Karpas-422 (cell line): Measurements from ENCODE around the gene HSD17B4. TPM values are rescaled to one million over a fixed set of nuclear protein-coding genes. Genes with fewer than 3 reads are reported as not detected.
A peak's percentile ranks its signal among the peaks of the same experiment; 100 is the strongest.
"Not testable (repeated sequence)": the region's sequence is repeated elsewhere in the genome, so short reads cannot be mapped to it uniquely, and the experiment has no call there.

Source experiments
- DNase-seq: peaks from one replicate; pipeline ENCODE4 v3.0.0-alpha.2; 2015
- H2AFZ ChIP-seq: fragments of 200-600 bp; sonication (generic); 2 replicates; pipeline ENCODE4 v1.6.1; 2014; ENCODE audit warnings: antibody characterized with exemption, low read length, mixed read lengths
- H3K27ac ChIP-seq: fragments of 200-600 bp; sonication (generic); 2 replicates; pipeline ENCODE4 v1.5.1; 2014; ENCODE audit warnings: mild to moderate bottlenecking, low read length, moderate library complexity
- H3K27me3 ChIP-seq: fragments of 200-600 bp; sonication (generic); 2 replicates; pipeline ENCODE4 v1.6.1; 2014; ENCODE audit warnings: low read length, mixed read lengths
- H3K36me3 ChIP-seq: fragments of 200-600 bp; sonication (generic); 2 replicates; pipeline ENCODE4 v1.6.1; 2014; ENCODE audit warnings: low read length, mixed read lengths; ENCODE audit not compliant: insufficient read depth
- H3K4me1 ChIP-seq: fragments of 200-600 bp; sonication (generic); 2 replicates; pipeline ENCODE4 v1.6.1; 2014; ENCODE audit warnings: mild to moderate bottlenecking, low read length, mixed read lengths
- H3K4me2 ChIP-seq: fragments of 200-600 bp; sonication (generic); 2 replicates; pipeline ENCODE4 v1.6.1; 2014; ENCODE audit warnings: low read length, low read depth, mild to moderate bottlenecking; ENCODE audit not compliant: poor library complexity, severe bottlenecking
- H3K4me3 ChIP-seq: fragments of 200-600 bp; sonication (generic); 2 replicates; pipeline ENCODE4 v1.5.1; 2014; ENCODE audit warnings: mild to moderate bottlenecking, antibody characterized with exemption, low read length, mixed read lengths
- H3K79me2 ChIP-seq: fragments of 200-600 bp; sonication (generic); 2 replicates; pipeline ENCODE4 v1.6.1; 2014; ENCODE audit warnings: mild to moderate bottlenecking, low read length, mixed read lengths
- H3K9ac ChIP-seq: fragments of 200-600 bp; sonication (generic); 2 replicates; pipeline ENCODE4 v1.6.0; 2014; ENCODE audit warnings: low read length
- H3K9me2 ChIP-seq: fragments of 200-600 bp; sonication (generic), shearing (Covaris generic); replicated peaks from 2 replicates; pipeline ENCODE4 v1.6.0; 2014; ENCODE audit warnings: mild to moderate bottlenecking, low read length, moderate library complexity; ENCODE audit not compliant: insufficient read depth
- H3K9me3 ChIP-seq: fragments of 300-700, 200-600 bp; sonication (generic); 2 replicates; pipeline ENCODE4 v1.6.1; 2014; ENCODE audit warnings: low read length, mixed read lengths
- H4K20me1 ChIP-seq: fragments of 200-600 bp; sonication (generic); 2 replicates; pipeline ENCODE4 v1.6.1; 2014; ENCODE audit warnings: mild to moderate bottlenecking, antibody characterized with exemption, low read length, low read depth; ENCODE audit not compliant: insufficient read depth
- total RNA-seq: library from RNA; depleted of rRNA; stranded (reverse); fragments of >200 nt; shearing (Covaris generic); gene quantifications from 2 replicates; pipeline ENCODE4 v1.2.3, GENCODE V29; 2014; ENCODE audit warnings: low replicate concordance

HSD17B4 gene
- total RNA-seq, 1 experiment from 2014 or later = 127 TPM

DNA sequence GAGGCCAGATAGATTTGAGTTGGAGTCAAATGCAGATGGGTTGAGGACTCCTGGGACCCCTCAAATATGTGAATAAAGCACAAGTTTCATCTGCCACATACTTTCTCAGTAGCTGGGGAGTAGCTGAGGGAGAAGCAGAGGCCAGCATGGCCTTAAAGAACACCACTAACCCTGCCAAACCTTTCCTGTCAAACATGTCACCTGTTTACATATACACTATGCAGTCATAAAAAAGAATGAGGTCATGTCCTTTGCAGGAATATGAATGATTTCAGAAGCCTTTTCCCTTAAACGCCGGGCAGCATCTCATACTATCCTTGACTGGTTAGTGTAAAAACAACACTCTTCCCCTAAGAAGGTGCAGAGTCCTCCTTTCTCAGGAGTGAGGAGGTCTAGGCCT, 25.2 kb upstream of the HSD17B4 start:
- no peak overlapping the region for H3K4me2 ChIP-seq
- no peak for DNase-seq
- H3K27ac ChIP-seq = no peak overlapping the region
- no peak overlapping the region for H3K9ac ChIP-seq
- H3K9me2 ChIP-seq = no peaks in the 10 kb centered on the region
- H2AFZ ChIP-seq = no peak overlapping the region
- H3K27me3 ChIP-seq = no peaks in the 10 kb centered on the region
- H4K20me1 ChIP-seq = no peaks in the 10 kb centered on the region
- H3K4me1 ChIP-seq = no peaks in the 10 kb centered on the region
- H3K9me3 ChIP-seq = no peaks in the 10 kb centered on the region
- no peak overlapping the region for H3K4me3 ChIP-seq
- no peaks in the 10 kb centered on the region for H3K36me3 ChIP-seq
- no peaks in the 10 kb centered on the region for H3K79me2 ChIP-seq

DNA sequence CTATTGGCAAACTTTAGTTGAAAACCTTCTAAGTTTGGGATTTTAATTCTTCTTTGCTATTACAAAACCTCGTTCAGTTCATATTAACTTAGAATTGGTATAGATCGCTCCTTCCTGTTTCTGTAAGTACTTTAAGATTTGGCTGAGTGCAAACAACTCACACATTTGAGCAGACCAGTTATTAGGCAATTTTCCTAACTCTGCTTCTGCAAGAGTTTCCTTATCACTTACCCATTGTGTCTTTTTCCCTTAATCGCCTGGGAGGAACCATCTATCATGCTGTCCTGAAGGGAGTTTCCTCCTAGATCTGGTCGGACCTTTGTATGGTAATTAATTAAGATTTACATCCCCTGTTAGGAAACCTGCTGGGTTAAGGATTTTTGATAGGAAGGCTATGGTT, 24.7 kb upstream of the HSD17B4 start:
- not testable (repeated sequence) for H4K20me1 ChIP-seq, H3K4me1 ChIP-seq, H3K9me2 ChIP-seq, H3K27me3 ChIP-seq, H3K9me3 ChIP-seq, H3K27ac ChIP-seq, DNase-seq, H3K4me2 ChIP-seq, H2AFZ ChIP-seq, H3K9ac ChIP-seq, H3K79me2 ChIP-seq, H3K36me3 ChIP-seq, H3K4me3 ChIP-seq

GRCh38 chr5:119428166-119428565, 24.1 kb upstream of the HSD17B4 start:
- H3K27ac ChIP-seq, H3K79me2 ChIP-seq, H3K9me3 ChIP-seq, H3K27me3 ChIP-seq, H4K20me1 ChIP-seq, H2AFZ ChIP-seq, H3K9me2 ChIP-seq, H3K9ac ChIP-seq, H3K36me3 ChIP-seq, H3K4me3 ChIP-seq, DNase-seq, H3K4me1 ChIP-seq, H3K4me2 ChIP-seq: not testable (repeated sequence)

DNA sequence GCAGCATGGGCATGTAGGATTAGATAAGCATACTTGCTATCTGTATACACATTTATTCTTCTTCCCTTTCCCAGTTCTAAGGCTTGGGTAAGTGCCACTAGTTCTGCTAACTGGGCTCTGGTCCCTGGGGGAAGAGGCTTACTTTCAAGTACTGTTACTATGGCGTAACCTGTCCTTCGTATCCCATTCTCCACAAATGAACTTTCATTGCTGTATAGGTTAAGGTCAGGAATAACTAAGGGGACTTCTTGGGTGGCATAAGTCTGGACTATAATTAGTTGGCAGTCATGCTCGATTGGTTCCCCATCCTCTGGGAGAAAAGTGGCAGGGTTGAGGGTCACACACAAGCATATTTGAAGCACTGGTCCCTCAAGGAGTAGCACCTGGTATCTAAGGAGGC, 23.7 kb upstream of the HSD17B4 start:
- not testable (repeated sequence) for H3K79me2 ChIP-seq, H3K9me2 ChIP-seq, H3K9me3 ChIP-seq, H3K36me3 ChIP-seq, H3K27ac ChIP-seq, H3K4me3 ChIP-seq, H3K27me3 ChIP-seq, H3K9ac ChIP-seq, H3K4me2 ChIP-seq, H4K20me1 ChIP-seq, H2AFZ ChIP-seq, H3K4me1 ChIP-seq, DNase-seq

DNA sequence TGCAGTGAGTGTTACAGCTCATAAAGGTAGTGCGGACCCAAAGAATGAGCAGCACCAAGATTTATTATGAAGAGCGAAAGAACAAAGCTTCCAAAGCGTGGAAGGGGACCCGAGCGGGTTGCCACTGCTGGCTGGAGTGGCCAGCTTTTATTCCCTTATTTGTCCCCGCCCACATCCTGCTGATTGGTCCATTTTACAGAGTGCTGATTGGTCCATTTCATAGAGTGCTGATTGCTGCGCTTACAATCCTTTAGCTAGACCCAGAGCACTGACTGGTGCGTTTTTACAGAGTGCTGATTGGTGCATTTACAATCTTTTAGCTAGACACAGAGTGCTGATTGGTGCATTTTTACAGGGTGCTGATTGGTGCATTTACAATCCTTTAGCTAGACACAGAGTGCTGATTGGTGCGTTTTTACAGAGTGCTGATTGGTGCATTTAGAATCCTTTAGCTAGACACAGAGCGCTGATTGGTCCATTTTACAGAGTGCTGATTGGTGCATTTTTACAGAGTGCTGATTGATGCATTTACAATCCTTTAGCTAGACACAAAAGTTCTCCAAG, 19.5 kb upstream of the HSD17B4 start:
- not testable (repeated sequence) for H3K9ac ChIP-seq, H4K20me1 ChIP-seq, H3K9me2 ChIP-seq, H3K4me2 ChIP-seq, H3K4me3 ChIP-seq, H3K9me3 ChIP-seq, H3K79me2 ChIP-seq, DNase-seq, H3K27me3 ChIP-seq, H3K27ac ChIP-seq, H2AFZ ChIP-seq, H3K36me3 ChIP-seq
- peaks cover 10% of the 10 kb centered on the region for H3K4me1 ChIP-seq

DNA sequence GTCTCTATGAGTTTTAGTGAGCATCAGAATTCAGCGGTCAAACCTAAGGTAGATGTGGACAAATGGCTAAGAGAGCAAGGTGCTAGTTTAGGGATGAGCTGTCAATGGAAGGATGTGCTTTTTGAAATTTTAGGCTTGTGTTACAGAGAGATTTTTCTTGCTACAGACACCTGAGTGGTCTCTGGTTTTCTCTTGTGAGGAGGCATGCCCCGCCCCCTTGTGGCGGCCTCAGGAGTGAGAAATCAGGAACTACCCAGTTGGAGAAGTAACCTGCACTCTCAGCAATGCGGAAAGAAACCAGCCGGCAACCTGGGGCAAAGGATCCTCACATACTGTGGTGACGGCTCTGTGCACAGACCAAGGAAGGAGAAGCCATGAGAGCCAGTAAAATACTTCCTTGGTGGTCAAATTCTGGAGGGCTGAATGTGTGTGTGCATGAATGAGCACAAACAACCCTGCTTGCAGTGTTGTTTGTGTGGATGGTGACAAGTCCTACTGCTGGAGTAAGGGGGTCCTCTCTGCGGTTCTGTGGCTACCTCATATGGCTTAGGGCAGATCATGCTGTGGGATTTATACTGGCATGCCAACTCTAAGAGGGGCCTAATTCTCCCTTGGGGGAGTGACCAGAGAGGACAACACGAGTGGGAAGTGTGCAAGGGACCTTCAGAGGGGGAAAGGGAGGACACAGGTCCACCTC, 16.7 kb upstream of the HSD17B4 start:
- H3K4me2 ChIP-seq = peak overlapping the region; percentile 61
- peak; percentile 93 for DNase-seq
- no peaks in the 10 kb centered on the region for H3K9me2 ChIP-seq
- H4K20me1 ChIP-seq = no peaks in the 10 kb centered on the region
- peaks cover 21% of the 10 kb centered on the region for H3K4me1 ChIP-seq
- H3K9ac ChIP-seq = peak overlapping the region; percentile 52
- H3K79me2 ChIP-seq = no peaks in the 10 kb centered on the region
- H3K4me3 ChIP-seq = peak overlapping the region; percentile 33; the same call in 1 of the 2 replicates
- H3K27ac ChIP-seq = no peak overlapping the region
- H3K9me3 ChIP-seq = no peaks in the 10 kb centered on the region
- H3K36me3 ChIP-seq = no peaks in the 10 kb centered on the region
- no peaks in the 10 kb centered on the region for H3K27me3 ChIP-seq
- H2AFZ ChIP-seq = peak overlapping the region; percentile 87

- not testable (repeated sequence) for DNase-seq, H3K9me3 ChIP-seq, H3K9me2 ChIP-seq, H3K9ac ChIP-seq, H3K79me2 ChIP-seq, H3K27me3 ChIP-seq, H4K20me1 ChIP-seq, H3K36me3 ChIP-seq, H3K27ac ChIP-seq
- H3K4me3 ChIP-seq = peak overlapping the region; percentile 64; the same call in 1 of the 2 replicates
- H3K4me2 ChIP-seq = peak overlapping the region; percentile 74
- H2AFZ ChIP-seq = peak overlapping the region; percentile 69; the same call in 1 of the 2 replicates
- H3K4me1 ChIP-seq = peaks cover 21% of the 10 kb centered on the region
Measured at GRCh38 chr5:119437785-119438586, 14.3 kb upstream of the HSD17B4 start.

GRCh38 chr5:119438587-119438917, 13.7 kb upstream of the HSD17B4 start:
- H3K27ac ChIP-seq, H3K79me2 ChIP-seq, H4K20me1 ChIP-seq, H3K9me2 ChIP-seq, H3K27me3 ChIP-seq, H3K36me3 ChIP-seq, DNase-seq, H3K9me3 ChIP-seq: not testable (repeated sequence)
- H3K9ac ChIP-seq = peak overlapping the region; percentile 55
- peaks cover 21% of the 10 kb centered on the region for H3K4me1 ChIP-seq
- H3K4me2 ChIP-seq = peak overlapping the region; percentile 74
- H2AFZ ChIP-seq = peak overlapping the region; percentile 69
- H3K4me3 ChIP-seq = peak overlapping the region; percentile 64
